Measurements from ENCODE around the gene ATAD5. TPM values are rescaled to one million over a fixed set of nuclear protein-coding genes. Genes with fewer than 3 reads are reported as not detected.

ATAD5 gene
- total and polyA plus RNA-seq, 2 of the 13 experiments (the other 11 are each of a cell fraction or from before 2014, with no cell fraction given), result 1.8 to 10.7 TPM

GRCh38 chr17:30840771-30841170 lies 9.0 kb downstream of the ATAD5 start:
- in situ Hi-C loops (cut with HindIII; ENCODE audit: extremely low pct_ligation_motif_present, low pct_unique_long_range_greater_than_20kb), result no loop called here
- ChIA-PET CTCF (ENCODE audit: low intra/inter-chr PET ratio, low total read pairs) (no interaction called here), POLR2A (no interaction called here)
- FAIRE-seq, result no peak
- ATAC-seq, result no peak
- TF ChIP-seq MEIS2 (CRISPR knock-in tag; IDR thresholded peaks at IDR 0.05), result no peak
- no peak for TF ChIP-seq SMYD3 (CRISPR knock-in tag; IDR thresholded peaks at IDR 0.05)
- TF ChIP-seq HIC2 (CRISPR knock-in tag; IDR thresholded peaks at IDR 0.05; ENCODE audit: low read depth), result no peak
- no peak for TF ChIP-seq BRCA1 (CRISPR knock-in tag; IDR thresholded peaks at IDR 0.05)
- TF ChIP-seq NFAT5 (CRISPR knock-in tag; IDR thresholded peaks at IDR 0.05), result no peak
- TF ChIP-seq ELF3 (CRISPR knock-in tag; IDR thresholded peaks at IDR 0.05), result no peak
- no peak overlapping the region for H3K27ac ChIP-seq (ENCODE audit: extremely low read length, insufficient read depth, low read length)
- no peak overlapping the region for H3K4me3 ChIP-seq (replicated peaks in 1 of 3; ENCODE audit: insufficient read depth in 1 of 3, low read depth in 2 of 3, low read length in 3 of 3)
- no peaks in the 10 kb centered on the region for H3K9me3 ChIP-seq (ENCODE audit: low read length)
- H3K9ac ChIP-seq (ENCODE audit: insufficient read depth, low read depth, low read length), result no peak overlapping the region
- intact Hi-C loops (cut with micrococcal nuclease; ENCODE audit: unreplicated experiment), result no loop called here
- 97% methylated on average over 7 of the region's 7 CpGs for WGBS (ENCODE audit: low lambda C conversion rate)
- BruUV-seq (replicated peaks), result no TSS peak
- no peak overlapping the region for H3K4me2 ChIP-seq (ENCODE audit: low read depth, low read length)
- no peak for DNase-seq (ENCODE audit: low spot score)
- peaks cover 2 to 40% of the 10 kb centered on the region in 2 experiments for H3K36me3 ChIP-seq (replicated peaks in 1 of 2; ENCODE audit: control insufficient read depth in 1 of 2, insufficient read depth in 2 of 2, low read length in 2 of 2)
- H2AFZ ChIP-seq (ENCODE audit: low read length), result no peak overlapping the region
- no peaks in the 10 kb centered on the region; a peak in 1 of 5 replicates for H3K27me3 ChIP-seq (ENCODE audit: control insufficient read depth in 1 of 2, insufficient read depth in 2 of 2, low read length in 2 of 2)
- H3K79me2 ChIP-seq (ENCODE audit: insufficient read depth, low read length), result no peaks in the 10 kb centered on the region
- H4K20me1 ChIP-seq (ENCODE audit: insufficient read depth, low read length), result no peaks in the 10 kb centered on the region
- H3K4me1 ChIP-seq (ENCODE audit: insufficient read depth, low read length), result no peaks in the 10 kb centered on the region

All from HepG2 (cell line).